Ovary (tissue), 3 donors: ENCODE data around the gene CPT1B.

Experiments
- EP300 ChIP-seq: sonication (generic); formaldehyde crosslinking; IDR thresholded peaks from one replicate; pipeline ENCODE4 v1.6.1; 2017; ENCODE audit warnings: antibody characterized with exemption
- POLR2A ChIP-seq: fragments of 450-650 bp; IDR thresholded peaks from one replicate; pipeline ENCODE4 v1.6.1; 2017; ENCODE audit warnings: antibody characterized with exemption, mild to moderate bottlenecking, moderate library complexity
- TF ChIP-seq, protein P1 (sequence below), 3 donors: fragments of 450-650 bp in 2 of 3; fragments of 200-600 bp in 1 of 3; IDR thresholded peaks; one replicate each; pipeline versions ENCODE4 v1.5.1 to v1.8.0; 2016 to 2022; ENCODE audit warnings: antibody characterized with exemption in 3 of 3, mild to moderate bottlenecking in 1 of 3
- donor health status: DM: no; HTN: no; CAD: no.

GRCh38 chr22:50519151-50519550 is 59.1 kb downstream of the CPT1B start:
- TF ChIP-seq POLR2A (no peak), EP300 (no peak)
- TF ChIP-seq, protein P1, sequence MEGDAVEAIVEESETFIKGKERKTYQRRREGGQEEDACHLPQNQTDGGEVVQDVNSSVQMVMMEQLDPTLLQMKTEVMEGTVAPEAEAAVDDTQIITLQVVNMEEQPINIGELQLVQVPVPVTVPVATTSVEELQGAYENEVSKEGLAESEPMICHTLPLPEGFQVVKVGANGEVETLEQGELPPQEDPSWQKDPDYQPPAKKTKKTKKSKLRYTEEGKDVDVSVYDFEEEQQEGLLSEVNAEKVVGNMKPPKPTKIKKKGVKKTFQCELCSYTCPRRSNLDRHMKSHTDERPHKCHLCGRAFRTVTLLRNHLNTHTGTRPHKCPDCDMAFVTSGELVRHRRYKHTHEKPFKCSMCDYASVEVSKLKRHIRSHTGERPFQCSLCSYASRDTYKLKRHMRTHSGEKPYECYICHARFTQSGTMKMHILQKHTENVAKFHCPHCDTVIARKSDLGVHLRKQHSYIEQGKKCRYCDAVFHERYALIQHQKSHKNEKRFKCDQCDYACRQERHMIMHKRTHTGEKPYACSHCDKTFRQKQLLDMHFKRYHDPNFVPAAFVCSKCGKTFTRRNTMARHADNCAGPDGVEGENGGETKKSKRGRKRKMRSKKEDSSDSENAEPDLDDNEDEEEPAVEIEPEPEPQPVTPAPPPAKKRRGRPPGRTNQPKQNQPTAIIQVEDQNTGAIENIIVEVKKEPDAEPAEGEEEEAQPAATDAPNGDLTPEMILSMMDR (IDR thresholded peaks at IDR 0.05), result no peak
